Progenitor cell of endocrine pancreas (in vitro differentiated cells): ENCODE data around the gene ABHD13. TPM values are rescaled to one million over a fixed set of nuclear protein-coding genes. Genes with fewer than 3 reads are reported as not detected.
"Not testable (repeated sequence)": the region's sequence is repeated elsewhere in the genome, so short reads cannot be mapped to it uniquely, and the experiment has no call there.

Experiments
- DNase-seq: peaks from one replicate; pipeline ENCODE4 v3.0.0; 2021; ENCODE audit warnings: low spot score; ENCODE audit not compliant: unreplicated experiment
- H3K27ac Mint-ChIP-seq: 2 replicates; pipeline ENCODE4 v1.8.0; 2021; ENCODE audit warnings: mild to moderate bottlenecking, moderate library complexity, mixed read lengths
- H3K27me3 Mint-ChIP-seq: 2 replicates; pipeline ENCODE4 v1.8.0; 2021; ENCODE audit warnings: mixed read lengths
- H3K36me3 Mint-ChIP-seq: 2 replicates; pipeline ENCODE4 v1.8.0; 2022; ENCODE audit warnings: mixed read lengths; ENCODE audit not compliant: insufficient read depth
- H3K4me1 Mint-ChIP-seq: 2 replicates; pipeline ENCODE4 v1.8.0; 2021; ENCODE audit warnings: low read depth, mixed read lengths
- H3K4me3 Mint-ChIP-seq: 2 replicates; pipeline ENCODE4 v1.8.0; 2021; ENCODE audit warnings: low read depth, mild to moderate bottlenecking, moderate library complexity, mixed read lengths
- H3K9me3 Mint-ChIP-seq: 2 replicates; pipeline ENCODE4 v1.8.0; 2021; ENCODE audit warnings: low read depth, mixed read lengths
- CTCF ChIP-seq: fragments of 200-600 bp; sonication (generic); IDR thresholded peaks from one replicate; pipeline ENCODE4 v1.5.0; 2021; ENCODE audit warnings: antibody characterized with exemption, mild to moderate bottlenecking; ENCODE audit not compliant: unreplicated experiment
- total RNA-seq: library from RNA; stranded (reverse); gene quantifications from 2 replicates; pipeline ENCODE4 v1.2.1, GENCODE V29; 2021

The ABHD13 gene
- total RNA-seq, 1 donor from 2014 or later: 20.9 TPM

GRCh38 chr13:108213946-108214345, 4.2 kb upstream of the ABHD13 start:
- no peak for DNase-seq
- no peak for TF ChIP-seq CTCF

DNA sequence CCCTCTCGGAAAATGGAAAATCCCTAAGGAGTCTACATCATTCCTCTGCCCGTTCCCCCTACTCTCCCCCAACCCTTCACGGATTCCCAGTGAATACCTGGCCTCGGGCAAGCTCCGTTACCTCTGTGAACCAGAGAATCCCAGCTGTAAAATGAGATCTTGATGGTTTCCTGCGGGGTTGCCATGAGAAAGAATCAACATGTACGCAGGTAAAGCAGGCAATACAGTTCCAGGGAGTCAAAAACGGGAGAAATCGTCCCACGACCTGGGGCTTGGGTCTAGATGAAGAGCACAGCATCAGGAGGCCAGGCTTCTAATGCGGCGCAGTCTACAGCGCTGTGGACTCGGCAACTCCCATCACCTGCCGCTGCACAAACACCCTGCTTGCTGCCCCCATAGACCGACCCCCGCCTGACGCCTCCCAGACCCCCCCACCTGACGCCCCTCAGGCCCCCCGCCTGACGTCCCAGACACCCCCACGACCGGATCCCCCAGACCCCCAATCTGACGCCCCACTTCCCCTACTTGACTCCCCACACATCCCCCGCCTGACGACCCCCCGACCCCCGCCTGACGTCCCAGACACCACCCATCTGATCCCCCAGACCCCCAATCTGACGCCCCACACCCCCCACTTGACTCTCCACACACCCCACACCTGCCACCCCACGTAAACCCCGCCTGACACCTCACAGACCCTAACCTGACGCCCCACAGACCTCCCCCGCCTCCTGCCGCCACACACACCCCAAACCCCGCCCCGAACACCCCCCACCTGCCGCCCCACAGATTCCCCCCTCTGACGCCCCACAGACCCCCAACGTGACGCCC, 3.5 kb upstream of the ABHD13 start:
- no peak for DNase-seq
- peaks cover 3% of the 10 kb centered on the region for H3K9me3 Mint-ChIP-seq
- peaks cover 21% of the 10 kb centered on the region for H3K4me1 Mint-ChIP-seq
- peaks cover 14% of the 10 kb centered on the region for H3K36me3 Mint-ChIP-seq
- H3K27ac Mint-ChIP-seq: peak overlapping the region; percentile 76
- peak overlapping the region; percentile 82 for H3K4me3 Mint-ChIP-seq
- no peak for TF ChIP-seq CTCF
- H3K27me3 Mint-ChIP-seq: no peaks in the 10 kb centered on the region

More at GRCh38 chr13:108213946-108214345, 4.2 kb upstream of the ABHD13 start:
- Mint-ChIP-seq H3K4me1 (peaks cover 14% of the 10 kb centered on the region), H3K4me3 (peak overlapping the region; percentile 82), H3K36me3 (peaks cover 19% of the 10 kb centered on the region), H3K9me3 (peaks cover 8% of the 10 kb centered on the region), H3K27me3 (no peaks in the 10 kb centered on the region), H3K27ac (peak overlapping the region; percentile 76)

GRCh38 chr13:108215436-108215835, 2.8 kb upstream of the ABHD13 start, which contains the start of gene LIG4:
Gene LIG4 (minus strand): TSS chr13:108215536. CDS start chr13:108211268, 4,268 bp downstream.
- Mint-ChIP-seq H3K27me3 (no peaks in the 10 kb centered on the region), H3K4me3 (peak within 1 kb of the TSS; percentile 90), H3K9me3 (no peaks in the 10 kb centered on the region), H3K36me3 (peaks cover 8% of the 10 kb centered on the region), H3K4me1 (peaks cover 26% of the 10 kb centered on the region), H3K27ac (peak within 1 kb of the TSS; percentile 76)
- TF ChIP-seq CTCF: no peak
- DNase-seq: peak; percentile 94

- not testable (repeated sequence) for H3K36me3 Mint-ChIP-seq, H3K9me3 Mint-ChIP-seq, DNase-seq, H3K27me3 Mint-ChIP-seq
- Mint-ChIP-seq H3K4me1 (peaks cover 34% of the 10 kb centered on the region), H3K27ac (peak overlapping the region; percentile 97), H3K4me3 (peak overlapping the region; percentile 90)
Measured at GRCh38 chr13:108217307-108218043, 717 bp upstream of the ABHD13 start.

DNA sequence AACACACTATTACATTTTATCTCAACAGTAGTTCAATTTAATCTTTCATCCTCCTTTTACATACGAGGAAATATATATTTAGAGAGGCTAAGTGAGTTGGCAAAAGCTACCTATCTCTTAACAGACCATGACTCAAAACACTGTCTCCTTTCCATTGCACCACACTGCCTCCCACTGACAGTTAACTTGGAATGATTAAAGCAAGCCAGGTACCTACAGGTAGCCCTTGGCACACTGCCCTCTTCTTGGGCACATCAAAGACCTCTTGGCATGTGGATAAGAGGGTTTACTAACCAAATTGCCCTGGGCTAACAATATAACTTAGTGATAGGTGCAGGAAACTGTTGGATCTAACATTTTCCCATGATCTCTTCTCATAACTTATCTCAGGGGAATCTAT, 1.8 kb downstream of the ABHD13 start:
- no peaks in the 10 kb centered on the region for H3K27me3 Mint-ChIP-seq
- no peak overlapping the region for H3K27ac Mint-ChIP-seq
- DNase-seq: no peak

More for the DNA sequence above, 1.8 kb downstream of the ABHD13 start:
- Mint-ChIP-seq H3K36me3 (no peaks in the 10 kb centered on the region), H3K9me3 (no peaks in the 10 kb centered on the region), H3K4me1 (peaks cover 37% of the 10 kb centered on the region), H3K4me3 (peak overlapping the region; percentile 90)
- no peak for TF ChIP-seq CTCF
